HEK293 (cell line): Measurements from ENCODE around the gene POU5F1.

Experiments used
- CTCF ChIA-PET: fragments of 350-600 bp; formaldehyde crosslinking; extraction: SDS; loops from one replicate; lab custom pipeline; 2021; ENCODE audit warnings: antibody characterized with exemption; lab: Yijun Ruan, JAX
- POLR2A ChIA-PET: fragments of 300-600 bp; formaldehyde crosslinking; extraction: SDS; loops from one replicate; lab custom pipeline; 2020; ENCODE audit warnings: antibody characterized with exemption, inconsistent platforms; lab: Yijun Ruan, JAX
- H3K27ac ChIP-seq: fragments of 200-500 bp; sonication (Bioruptor generic); 2 replicates; pipeline ENCODE4 v1.5.1; 2014; ENCODE audit warnings: low read depth, low read length, control low read depth, inconsistent platforms; ENCODE audit errors: extremely low read depth
- H3K36me3 ChIP-seq, 2 experiments: fragments of 200-500 bp in 1 of 2; sonication (Bioruptor generic) in 1 of 2; 1 replicate in 1 of 2; 2 replicates in 1 of 2; pipeline ENCODE4 v1.5.1; 2014 to 2017; ENCODE audit warnings: inconsistent platforms in 2 of 2, low read length in 2 of 2; ENCODE audit not compliant: control insufficient read depth in 2 of 2, insufficient read depth in 1 of 2
- H3K4me1 ChIP-seq: fragments of 200-500 bp; sonication (Bioruptor generic); 2 replicates; pipeline ENCODE4 v1.5.1; 2014; ENCODE audit warnings: mild to moderate bottlenecking, low read length, inconsistent platforms; ENCODE audit not compliant: control insufficient read depth, insufficient read depth
- H3K4me3 ChIP-seq: 2 replicates; pipeline ENCODE4 v1.5.1; 2011; ENCODE audit warnings: low read depth, mild to moderate bottlenecking, control low read depth, low read length, moderate library complexity
- H3K9me3 ChIP-seq: fragments of 200-500 bp; sonication (Bioruptor generic); 2 replicates; pipeline ENCODE4 v1.5.1; 2014; ENCODE audit warnings: low read depth, low read length, inconsistent platforms; ENCODE audit not compliant: control insufficient read depth, insufficient read depth
- GLI2 ChIP-seq: fragments of 450-650 bp; formaldehyde crosslinking; IDR thresholded peaks from 2 replicates; pipeline ENCODE4; 2017; ENCODE audit warnings: missing biosample characterization, missing genetic modification characterization, low read depth, borderline replicate concordance
- HIC1 ChIP-seq: fragments of 450-650 bp; formaldehyde crosslinking; IDR thresholded peaks from 2 replicates; pipeline ENCODE4 v1.5.1; 2016; ENCODE audit warnings: missing biosample characterization, missing genetic modification characterization
- HOXA7 ChIP-seq: sonication (generic); formaldehyde crosslinking; IDR thresholded peaks from 2 replicates; pipeline ENCODE4 v1.8.1; 2022; ENCODE audit warnings: missing genetic modification reagents, borderline replicate concordance
- KLF9 ChIP-seq: fragments of 450-650 bp; formaldehyde crosslinking; IDR thresholded peaks from 2 replicates; pipeline ENCODE4 v1.5.1; 2016; ENCODE audit warnings: missing biosample characterization, missing genetic modification characterization, low read depth
- OSR2 ChIP-seq: fragments of 450-650 bp; formaldehyde crosslinking; IDR thresholded peaks from 2 replicates; pipeline ENCODE4 v1.5.1; 2016; ENCODE audit warnings: missing biosample characterization, missing genetic modification characterization
- PRDM10 ChIP-seq: fragments of 450-650 bp; formaldehyde crosslinking; IDR thresholded peaks from 2 replicates; pipeline ENCODE4 v1.5.1; 2016; ENCODE audit warnings: missing biosample characterization, missing genetic modification characterization
- TCF7L2 ChIP-seq: IDR thresholded peaks from 2 replicates; pipeline ENCODE4 v1.6.1; 2011; ENCODE audit warnings: low read depth, mild to moderate bottlenecking, inconsistent platforms, low read length, moderate library complexity, borderline replicate concordance
- TRIM28 ChIP-seq: IDR thresholded peaks from 2 replicates; pipeline ENCODE4 v1.6.1; 2011; ENCODE audit warnings: low read length, control low read depth, borderline replicate concordance
- ZBTB26 ChIP-seq: fragments of 450-650 bp; formaldehyde crosslinking; optimal IDR thresholded peaks from 2 replicates; pipeline ENCODE3; 2016; ENCODE audit warnings: missing biosample characterization, mild to moderate bottlenecking, missing genetic modification characterization
- ZNF16 ChIP-seq: fragments of 450-650 bp; formaldehyde crosslinking; IDR thresholded peaks from 2 replicates; pipeline ENCODE4 v1.5.1; 2016; ENCODE audit warnings: low read depth, missing biosample characterization, missing genetic modification characterization
- ZNF19 ChIP-seq: fragments of 450-650 bp; formaldehyde crosslinking; IDR thresholded peaks from 2 replicates; pipeline ENCODE4; 2016; ENCODE audit warnings: missing biosample characterization, missing genetic modification characterization, low read depth
- ZNF362 ChIP-seq: fragments of 450-650 bp; formaldehyde crosslinking; IDR thresholded peaks from 2 replicates; pipeline ENCODE4 v1.5.1; 2016; ENCODE audit warnings: missing biosample characterization, missing genetic modification characterization
- ZNF398 ChIP-seq: fragments of 450-650 bp; formaldehyde crosslinking; IDR thresholded peaks from 2 replicates; pipeline ENCODE4 v1.5.1; 2017; ENCODE audit warnings: missing biosample characterization, missing genetic modification characterization
- ZNF544 ChIP-seq: fragments of 450-650 bp; formaldehyde crosslinking; IDR thresholded peaks from 2 replicates; pipeline ENCODE4 v1.5.0; 2017; ENCODE audit warnings: missing biosample characterization, missing genetic modification characterization
- ZNF600 ChIP-seq: fragments of 450-650 bp; formaldehyde crosslinking; IDR thresholded peaks from 2 replicates; pipeline ENCODE4 v1.5.1; 2016; ENCODE audit warnings: missing biosample characterization, missing genetic modification characterization

POU5F1 gene

GRCh38 chr6:31175971-31176370, 5.5 kb upstream of the POU5F1 start:
- H3K4me3 ChIP-seq: no peak overlapping the region
- TF ChIP-seq ZNF600 (tag by site-specific recombination) (peak; percentile 53), ZNF398 (tag by site-specific recombination) (peak; percentile 53), PRDM10 (tag by site-specific recombination) (0 out of 2 replicates have a peak, but pooled peaks have one; percentile 20), OSR2 (no peak)
- TF ChIP-seq, all 188 proteins: peak for 3
- Histone ChIP-seq H3K4me1 (no peaks in the 10 kb centered on the region), H3K27ac (no peak overlapping the region), H3K9me3 (no peaks in the 10 kb centered on the region), H3K36me3 (no peaks in the 10 kb centered on the region)
- POLR2A ChIA-PET: interaction anchor here (0.7 kb wide), 1 partner anchor 17 kb away, joined by 3 read pairs; the partner anchor contains the start of gene TCF19
- CTCF ChIA-PET: interaction anchor here (0.8 to 1.0 kb wide), 2 partner anchors 10 to 191 kb away, joined by 5 read pairs; no protein-coding TSS in a partner anchor

GRCh38 chr6:31174378-31174777, 3.9 kb upstream of the POU5F1 start:
- TF ChIP-seq HIC1 (tag by site-specific recombination) (no peak), HOXA7 (CRISPR knock-in tag) (no peak), ZNF16 (no peak), ZNF362 (tag by site-specific recombination) (no peak), TCF7L2 (no peak), ZNF19 (tag by site-specific recombination) (no peak), KLF9 (no peak), ZBTB26 (no peak), TRIM28 (no peak), ZNF544 (tag by site-specific recombination) (no peak), GLI2 (tag by site-specific recombination) (no peak)
- TF ChIP-seq, all 188 proteins: peak for 0
- ChIA-PET CTCF (no interaction called here), POLR2A (interaction anchor here (1.5 kb wide), 1 partner anchor 16 kb away, joined by 4 read pairs; the partner anchor contains the start of gene TCF19)
- no peaks in the 10 kb centered on the region for H3K4me1 ChIP-seq
- H3K9me3 ChIP-seq: no peaks in the 10 kb centered on the region
- no peak overlapping the region for H3K4me3 ChIP-seq
- no peak overlapping the region for H3K27ac ChIP-seq
- no peaks in the 10 kb centered on the region for H3K36me3 ChIP-seq
